Parathyroid adenoma (tissue), 2 donors: ENCODE data around the gene PDS5B.
"Not testable (repeated sequence)": the region's sequence is repeated elsewhere in the genome, so short reads cannot be mapped to it uniquely, and the experiment has no call there.

Experiments
- H2AFZ ChIP-seq: fragments of 300-600 bp; sonication (generic); one replicate; pipeline ENCODE4 v1.7.0; 2017; ENCODE audit warnings: antibody characterized with exemption, mild to moderate bottlenecking
- H3K27ac ChIP-seq: fragments of 300-600 bp; sonication (generic); one replicate; pipeline ENCODE4 v1.7.0; 2017
- H3K27me3 ChIP-seq: fragments of 300-600 bp; sonication (generic); one replicate; pipeline ENCODE4 v1.7.0; 2017; ENCODE audit warnings: low read length; ENCODE audit not compliant: control insufficient read depth, insufficient read depth
- H3K36me3 ChIP-seq: fragments of 300-600 bp; sonication (generic); one replicate; pipeline ENCODE4 v1.7.0; 2017; ENCODE audit warnings: low read length; ENCODE audit not compliant: control insufficient read depth, insufficient read depth
- H3K4me1 ChIP-seq: fragments of 300-600 bp; sonication (generic); one replicate; pipeline ENCODE4 v1.7.0; 2017; ENCODE audit warnings: control low read depth
- H3K4me2 ChIP-seq: fragments of 300-600 bp; sonication (generic); one replicate; pipeline ENCODE4 v1.7.0; 2017; ENCODE audit warnings: low read length
- H3K4me3 ChIP-seq: fragments of 300-600 bp; sonication (generic); one replicate; pipeline ENCODE4 v1.7.0; 2017; ENCODE audit warnings: low read depth, low read length
- H3K79me2 ChIP-seq: fragments of 300-600 bp; sonication (generic); one replicate; pipeline ENCODE4 v1.7.0; 2017; ENCODE audit warnings: control low read depth
- H3K9ac ChIP-seq: fragments of 300-600 bp; sonication (generic); one replicate; pipeline ENCODE4 v1.7.0; 2017; ENCODE audit warnings: mild to moderate bottlenecking
- H3K9me3 ChIP-seq: fragments of 300-600 bp; sonication (generic); one replicate; pipeline ENCODE4 v1.7.0; 2017; ENCODE audit warnings: low read length; ENCODE audit not compliant: control insufficient read depth
- TF ChIP-seq, protein P1 (sequence below): fragments of 300-600 bp; sonication (generic); IDR thresholded peaks from one replicate; pipeline ENCODE4 v1.7.0; 2017; ENCODE audit warnings: antibody characterized with exemption, mild to moderate bottlenecking
- donor health status: primary hyperparathyroidism.

PDS5B gene

DNA sequence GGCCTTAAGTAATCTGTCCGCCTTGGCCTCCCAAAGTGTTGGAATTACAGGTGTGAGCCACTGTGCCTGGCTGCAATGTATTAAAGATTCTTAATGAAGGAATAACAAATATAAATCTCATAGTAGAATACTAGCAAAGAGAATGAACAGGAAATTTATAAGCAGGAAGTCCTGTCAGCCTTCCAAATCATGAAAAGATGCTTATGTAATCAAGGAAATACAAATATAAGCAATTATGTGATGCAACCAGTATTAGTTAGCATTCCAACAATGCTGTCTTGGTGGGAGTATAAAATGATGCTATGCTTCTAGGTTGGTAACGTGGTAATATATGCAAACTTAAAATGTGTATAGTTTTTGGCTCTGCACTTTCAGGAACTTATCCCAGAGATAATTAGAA lies 133.8 kb downstream of the PDS5B start:
- TF ChIP-seq, protein P1, sequence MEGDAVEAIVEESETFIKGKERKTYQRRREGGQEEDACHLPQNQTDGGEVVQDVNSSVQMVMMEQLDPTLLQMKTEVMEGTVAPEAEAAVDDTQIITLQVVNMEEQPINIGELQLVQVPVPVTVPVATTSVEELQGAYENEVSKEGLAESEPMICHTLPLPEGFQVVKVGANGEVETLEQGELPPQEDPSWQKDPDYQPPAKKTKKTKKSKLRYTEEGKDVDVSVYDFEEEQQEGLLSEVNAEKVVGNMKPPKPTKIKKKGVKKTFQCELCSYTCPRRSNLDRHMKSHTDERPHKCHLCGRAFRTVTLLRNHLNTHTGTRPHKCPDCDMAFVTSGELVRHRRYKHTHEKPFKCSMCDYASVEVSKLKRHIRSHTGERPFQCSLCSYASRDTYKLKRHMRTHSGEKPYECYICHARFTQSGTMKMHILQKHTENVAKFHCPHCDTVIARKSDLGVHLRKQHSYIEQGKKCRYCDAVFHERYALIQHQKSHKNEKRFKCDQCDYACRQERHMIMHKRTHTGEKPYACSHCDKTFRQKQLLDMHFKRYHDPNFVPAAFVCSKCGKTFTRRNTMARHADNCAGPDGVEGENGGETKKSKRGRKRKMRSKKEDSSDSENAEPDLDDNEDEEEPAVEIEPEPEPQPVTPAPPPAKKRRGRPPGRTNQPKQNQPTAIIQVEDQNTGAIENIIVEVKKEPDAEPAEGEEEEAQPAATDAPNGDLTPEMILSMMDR, result no peak
- H3K9me3 ChIP-seq, result no peaks in the 10 kb centered on the region
- H3K9ac ChIP-seq, result no peak overlapping the region

GRCh38 chr13:32721131-32722034 lies 135.1 kb downstream of the PDS5B start:
- not testable (repeated sequence) for H3K36me3 ChIP-seq, H2AFZ ChIP-seq, H3K79me2 ChIP-seq, H3K4me2 ChIP-seq, H3K9me3 ChIP-seq, H3K4me3 ChIP-seq, H3K9ac ChIP-seq, H3K4me1 ChIP-seq, H3K27ac ChIP-seq, H3K27me3 ChIP-seq

More for the DNA sequence above, 133.8 kb downstream of the PDS5B start:
- no peak overlapping the region for H2AFZ ChIP-seq
- H3K27me3 ChIP-seq, result no peaks in the 10 kb centered on the region
- no peak overlapping the region for H3K27ac ChIP-seq
- no peaks in the 10 kb centered on the region for H3K79me2 ChIP-seq
- H3K4me3 ChIP-seq, result no peak overlapping the region
- no peak overlapping the region for H3K4me2 ChIP-seq
- no peaks in the 10 kb centered on the region for H3K36me3 ChIP-seq
- no peaks in the 10 kb centered on the region for H3K4me1 ChIP-seq

- no peaks in the 10 kb centered on the region for H3K9me3 ChIP-seq
- H3K36me3 ChIP-seq, result no peaks in the 10 kb centered on the region
- TF ChIP-seq, protein P1, result no peak
- no peaks in the 10 kb centered on the region for H3K4me1 ChIP-seq
- no peak overlapping the region for H2AFZ ChIP-seq
- no peaks in the 10 kb centered on the region for H3K27me3 ChIP-seq
- H3K4me2 ChIP-seq, result no peak overlapping the region
- H3K79me2 ChIP-seq, result no peaks in the 10 kb centered on the region
- H3K9ac ChIP-seq, result no peak overlapping the region
- no peak overlapping the region for H3K4me3 ChIP-seq
- no peak overlapping the region for H3K27ac ChIP-seq
Observed at GRCh38 chr13:32722340-32722739, 136.1 kb downstream of the PDS5B start.

GRCh38 chr13:32723987-32724386 lies 137.7 kb downstream of the PDS5B start:
- H3K9me3 ChIP-seq, result no peaks in the 10 kb centered on the region
- H3K9ac ChIP-seq, result no peak overlapping the region
- no peak overlapping the region for H3K4me3 ChIP-seq
- no peaks in the 10 kb centered on the region for H3K4me1 ChIP-seq
- no peaks in the 10 kb centered on the region for H3K27me3 ChIP-seq
- no peaks in the 10 kb centered on the region for H3K79me2 ChIP-seq
- no peaks in the 10 kb centered on the region for H3K36me3 ChIP-seq
- H3K27ac ChIP-seq, result no peak overlapping the region
- TF ChIP-seq, protein P1, result no peak
- no peak overlapping the region for H2AFZ ChIP-seq
- H3K4me2 ChIP-seq, result no peak overlapping the region

GRCh38 chr13:32726374-32727037 lies 140.3 kb downstream of the PDS5B start:
- no peak overlapping the region for H3K4me3 ChIP-seq
- TF ChIP-seq, protein P1, result no peak
- no peak overlapping the region for H3K27ac ChIP-seq
- H3K79me2 ChIP-seq, result no peaks in the 10 kb centered on the region
- no peaks in the 10 kb centered on the region for H3K4me1 ChIP-seq
- no peaks in the 10 kb centered on the region for H3K27me3 ChIP-seq
- no peak overlapping the region for H3K4me2 ChIP-seq
- no peaks in the 10 kb centered on the region for H3K9me3 ChIP-seq
- H3K36me3 ChIP-seq, result no peaks in the 10 kb centered on the region
- no peak overlapping the region for H2AFZ ChIP-seq
- H3K9ac ChIP-seq, result no peak overlapping the region
